Activated T-helper 9 cell treated with anti-CD3 and anti-CD28 coated beads, Interleukin-2, amount 50 U/mL, for 16 hours (primary cell): ENCODE measurements around the gene LLGL2.
"Not testable (repeated sequence)": the region's sequence is repeated elsewhere in the genome, so short reads cannot be mapped to it uniquely, and the experiment has no call there.

Source experiments
- DNase-seq: peaks from one replicate; pipeline ENCODE4 v3.0.0-alpha.2; 2020; ENCODE audit warnings: low read depth

LLGL2 gene

DNA sequence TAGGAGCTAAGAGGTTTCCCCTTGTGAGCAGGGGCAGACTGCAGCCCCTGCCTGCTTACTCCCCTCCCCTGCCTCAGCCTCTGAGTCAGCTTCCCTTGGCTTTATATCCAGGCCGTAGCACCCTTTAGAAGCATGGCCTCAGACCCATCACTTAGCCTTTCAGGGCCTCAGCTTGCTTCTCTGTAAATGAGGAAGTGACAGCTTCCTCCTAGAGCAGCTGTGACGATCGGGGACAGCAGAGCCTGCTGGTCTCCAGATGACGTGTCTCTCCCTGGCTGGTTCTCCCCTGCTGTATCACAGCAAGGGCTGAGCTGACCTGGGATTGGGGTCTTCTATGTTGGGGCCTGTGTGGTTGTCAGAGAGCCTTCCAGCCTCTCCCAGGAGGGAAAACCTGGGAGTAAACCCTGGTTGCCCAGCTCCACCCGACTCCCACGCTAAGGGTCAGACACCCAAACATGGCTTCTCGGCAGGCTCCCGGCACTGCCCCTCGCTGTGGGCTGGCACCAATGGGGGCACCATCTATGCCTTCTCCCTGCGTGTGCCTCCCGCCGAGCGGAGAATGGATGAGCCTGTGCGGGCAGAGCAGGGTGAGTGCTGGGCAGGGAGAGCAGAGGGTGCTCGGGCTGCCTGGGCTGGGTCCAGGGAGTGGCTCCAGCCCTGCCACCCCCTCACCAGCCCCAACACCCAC is 45.8 kb downstream of the LLGL2 start:
- DNase-seq = no peak

DNA sequence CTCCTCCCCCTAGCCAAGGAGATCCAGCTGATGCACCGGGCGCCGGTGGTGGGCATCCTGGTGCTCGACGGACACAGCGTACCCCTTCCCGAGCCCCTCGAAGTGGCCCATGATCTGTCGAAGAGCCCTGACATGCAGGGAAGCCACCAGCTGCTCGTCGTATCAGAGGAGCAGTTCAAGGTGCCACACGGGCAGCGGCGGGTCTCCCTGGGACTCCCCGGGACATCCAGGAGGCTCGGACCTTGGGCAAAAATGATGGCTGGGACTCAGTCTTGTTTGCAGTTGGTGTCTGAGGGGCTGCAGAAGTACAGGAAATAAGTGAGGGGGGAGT is 46.4 kb downstream of the LLGL2 start:
- no peak for DNase-seq

DNA sequence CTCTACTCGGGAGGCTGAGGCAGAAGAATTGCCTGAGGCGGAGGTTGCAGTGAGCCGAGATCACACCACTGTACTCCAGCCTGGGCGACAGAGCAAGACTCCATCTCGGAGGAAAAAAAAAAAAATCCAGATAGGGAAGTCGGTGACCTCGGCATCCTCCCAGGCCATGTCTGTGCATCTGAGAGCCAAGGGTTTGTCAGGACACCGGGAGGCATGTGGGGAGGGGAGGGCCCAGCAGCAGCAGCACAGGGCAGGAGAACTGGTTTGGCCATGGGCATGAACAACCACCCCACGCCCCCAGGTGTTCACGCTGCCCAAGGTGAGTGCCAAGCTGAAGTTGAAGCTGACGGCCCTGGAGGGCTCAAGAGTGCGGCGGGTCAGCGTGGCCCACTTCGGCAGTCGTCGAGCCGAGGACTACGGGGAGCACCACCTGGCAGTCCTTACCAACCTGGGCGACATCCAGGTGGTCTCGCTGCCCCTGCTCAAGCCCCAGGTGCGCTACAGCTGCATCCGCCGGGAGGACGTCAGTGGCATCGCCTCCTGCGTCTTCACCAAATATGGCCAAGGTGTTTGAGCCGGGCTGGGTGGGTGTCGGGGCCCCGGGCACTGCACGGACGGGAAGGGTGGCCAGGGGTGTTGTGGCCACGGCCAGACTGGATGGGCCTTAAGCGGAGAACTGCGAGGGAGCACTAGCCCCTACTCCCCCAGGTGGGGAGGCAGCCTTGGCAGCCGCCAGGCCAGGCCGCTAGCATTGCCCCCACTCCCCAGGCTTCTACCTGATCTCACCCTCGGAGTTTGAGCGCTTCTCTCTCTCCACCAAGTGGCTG is 47.4 kb downstream of the LLGL2 start:
- no peak for DNase-seq

DNA sequence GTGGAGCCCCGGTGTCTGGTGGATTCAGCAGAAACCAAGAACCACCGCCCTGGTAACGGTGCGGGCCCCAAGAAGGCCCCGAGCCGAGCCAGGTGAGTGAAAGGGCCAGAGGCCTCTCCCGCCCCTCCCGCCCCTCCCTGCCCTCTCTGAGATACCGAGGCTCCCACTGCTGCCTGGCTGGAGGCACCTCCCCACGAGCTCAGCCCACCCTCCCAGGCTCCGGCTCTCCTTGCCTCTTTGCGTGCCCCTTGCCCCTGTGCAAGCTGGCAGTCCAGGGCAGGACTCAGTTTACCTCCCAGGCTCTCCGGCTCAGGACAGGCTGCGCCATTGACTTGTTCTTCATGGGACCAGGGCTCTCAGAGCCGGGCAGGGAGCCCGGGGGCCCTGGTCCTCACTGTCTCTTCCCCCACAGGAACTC is 48.1 kb downstream of the LLGL2 start:
- DNase-seq = no peak

DNA sequence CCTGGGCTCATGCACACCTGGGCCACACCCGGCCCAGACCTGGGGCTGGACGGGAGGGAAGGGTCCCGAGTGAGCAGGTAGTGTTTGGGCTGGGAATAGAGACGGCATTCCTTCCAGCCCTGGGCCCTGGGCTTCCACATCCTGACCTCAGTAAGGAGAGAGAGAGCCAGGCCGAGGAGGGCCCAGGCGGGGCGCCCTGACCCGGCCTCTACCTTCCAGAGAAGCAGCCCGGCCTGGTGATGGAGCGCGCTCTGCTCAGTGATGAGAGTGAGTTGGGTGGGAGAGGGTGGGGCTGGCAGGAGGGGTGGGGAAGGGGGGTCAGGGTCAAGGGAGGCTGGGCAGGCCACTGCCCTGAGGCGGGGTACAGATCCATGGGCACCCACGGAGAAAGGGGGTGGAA is 48.5 kb downstream of the LLGL2 start:
- no peak for DNase-seq

DNA sequence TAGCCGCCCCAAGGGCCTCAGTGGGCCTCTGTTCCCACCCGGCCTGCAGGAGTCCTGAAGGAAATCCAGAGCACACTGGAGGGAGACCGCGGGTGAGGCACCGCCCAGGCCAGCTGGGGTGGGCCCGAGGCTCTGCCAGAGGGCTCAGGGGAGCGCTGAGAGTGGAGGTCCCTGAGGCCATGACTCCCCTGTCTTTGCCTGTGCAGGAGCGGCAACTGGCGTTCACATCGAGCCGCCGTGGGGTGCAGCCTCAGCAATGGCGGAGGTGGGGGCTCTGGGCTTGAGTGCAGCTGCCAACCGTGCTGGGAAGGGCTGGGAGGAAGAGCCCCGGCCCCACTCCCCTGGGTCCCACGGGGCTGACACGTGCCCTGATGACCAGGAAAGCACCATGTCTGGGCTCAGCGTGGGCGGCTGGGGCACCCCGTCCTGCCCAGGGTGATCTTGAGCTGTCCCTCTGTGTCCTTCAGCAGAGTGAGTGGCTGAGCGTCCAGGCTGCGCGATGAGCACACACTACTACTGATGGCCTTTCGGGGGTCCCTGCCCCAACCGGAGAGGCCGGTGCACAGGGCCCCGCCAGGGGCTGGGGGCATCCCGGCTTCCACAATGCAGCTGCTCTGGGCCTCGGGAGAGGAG is 49.0 kb downstream of the LLGL2 start:
- DNase-seq = no peak

DNA sequence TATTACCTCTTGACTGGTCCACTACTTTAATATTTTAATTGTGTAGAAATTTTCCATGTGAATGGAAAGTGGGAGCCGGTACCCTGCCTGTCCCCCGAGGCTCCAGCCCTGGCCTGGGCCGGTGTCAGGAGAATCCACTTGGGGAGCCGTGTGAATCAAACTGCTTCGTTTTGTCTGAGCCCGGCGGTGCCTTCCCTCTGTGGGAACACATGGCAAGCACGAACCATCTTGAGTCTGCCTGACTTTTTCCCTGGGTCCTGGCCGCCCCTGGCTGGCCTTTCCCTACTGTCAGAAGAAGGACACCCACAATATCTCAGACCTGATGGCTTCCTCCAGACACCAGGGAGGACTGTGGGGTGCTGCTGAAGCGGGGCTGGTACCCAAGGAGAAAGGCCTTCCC is 49.7 kb downstream of the LLGL2 start:
- DNase-seq = no peak

DNA sequence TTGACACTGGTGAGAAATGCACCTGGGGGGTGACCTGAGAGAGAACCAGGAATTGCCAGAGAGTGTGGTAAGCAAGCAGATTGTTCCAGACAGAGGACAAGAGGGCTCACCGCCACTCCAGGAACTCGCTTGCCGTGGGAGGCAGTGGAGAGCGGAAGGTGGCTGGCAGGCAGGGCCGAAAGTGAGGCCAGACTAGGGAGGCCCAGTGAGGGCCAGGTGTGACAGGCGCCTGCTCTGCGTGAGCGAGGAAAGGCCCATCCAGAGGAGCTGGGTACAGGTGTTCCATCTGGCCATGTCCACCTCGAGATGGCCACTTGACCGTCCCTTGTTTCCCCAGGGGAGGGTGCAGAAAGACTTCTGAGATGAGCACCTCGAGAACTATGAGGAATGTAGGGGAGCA is 50.2 kb downstream of the LLGL2 start:
- no peak for DNase-seq

DNA sequence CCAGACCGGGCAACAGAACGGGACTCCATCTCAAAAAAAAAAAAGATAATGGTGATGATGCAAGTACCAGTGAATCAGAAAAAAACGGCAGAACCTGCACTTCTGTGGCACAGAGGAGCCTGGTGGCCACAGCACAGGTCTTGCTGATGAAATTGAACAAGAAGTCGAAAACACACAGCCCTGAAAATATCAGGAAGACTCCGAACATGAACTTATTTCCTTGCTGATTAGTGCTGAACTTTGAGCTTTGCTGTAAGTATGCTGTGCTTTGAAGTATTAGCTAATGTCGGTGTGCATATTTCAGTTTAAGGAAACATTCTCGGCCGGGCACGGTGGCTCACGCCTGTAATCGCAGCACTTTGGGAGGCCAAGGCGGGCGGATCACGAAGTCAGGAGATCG is 51.2 kb downstream of the LLGL2 start:
- DNase-seq = no peak

DNA sequence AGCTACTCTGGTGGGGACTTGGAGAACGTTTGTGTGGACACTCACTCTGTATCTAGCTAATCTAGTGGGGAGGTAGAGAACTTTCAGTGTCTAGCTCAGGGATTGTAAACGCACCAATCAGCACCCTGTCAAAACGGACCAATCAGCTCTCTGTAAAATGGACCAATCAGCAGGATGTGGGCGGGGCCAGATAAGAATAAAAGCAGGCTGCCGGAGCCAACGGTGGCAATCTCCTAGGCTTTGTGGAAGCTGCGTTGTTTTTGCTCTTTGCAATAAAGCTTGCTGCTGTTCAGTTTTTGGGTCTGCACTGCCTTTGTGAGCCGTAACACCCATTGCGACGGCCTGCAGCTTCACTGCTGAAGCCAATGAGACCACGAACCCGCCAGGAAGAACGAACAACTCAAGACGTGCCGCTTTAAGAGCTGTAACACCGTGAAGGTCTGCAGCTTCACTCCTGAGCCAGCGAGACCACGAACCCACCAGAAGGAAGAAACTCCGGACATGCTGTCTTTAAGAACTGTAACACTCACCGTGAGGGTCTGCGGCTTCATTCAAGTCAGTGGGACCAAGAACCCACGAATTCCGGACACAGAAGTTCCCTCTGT is 55.7 kb downstream of the LLGL2 start:
- DNase-seq = not testable (repeated sequence)

DNA sequence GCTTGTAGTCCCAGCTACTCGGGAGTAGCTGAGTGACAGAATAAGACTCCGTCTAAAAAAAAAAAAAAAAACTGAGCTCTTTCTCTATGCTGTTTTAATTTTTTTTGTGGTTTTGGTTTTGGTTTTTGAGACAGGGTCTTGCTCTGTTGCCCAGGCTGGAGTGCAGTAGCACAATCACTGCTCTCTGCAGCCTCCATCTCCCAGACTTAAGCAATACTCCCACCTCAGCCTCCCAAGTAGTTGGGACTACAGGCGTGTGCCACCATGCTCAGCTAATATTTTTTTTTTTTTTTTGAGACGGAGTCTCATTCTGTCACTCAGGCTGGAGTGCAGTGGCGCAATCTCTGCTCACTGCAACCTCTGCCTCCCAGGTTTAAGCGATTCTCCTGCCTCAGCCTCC is 57.7 kb downstream of the LLGL2 start:
- DNase-seq = not testable (repeated sequence)

DNA sequence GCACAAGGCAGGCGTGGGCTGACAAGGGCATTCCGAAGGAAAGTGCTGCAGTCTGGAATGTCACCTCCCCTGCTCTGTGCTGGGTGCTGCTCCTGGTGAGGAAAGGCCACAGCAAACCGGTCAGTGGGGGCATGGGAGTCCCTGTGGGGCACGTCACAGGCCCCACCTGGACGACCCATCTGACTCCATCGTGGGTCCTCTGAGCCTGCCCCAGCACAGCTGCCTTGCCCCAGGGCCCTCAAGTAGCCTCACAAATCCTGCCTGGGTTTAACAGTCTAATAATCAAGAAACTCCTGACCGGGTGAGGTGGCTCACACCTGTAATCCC is 59.3 kb downstream of the LLGL2 start:
- no peak for DNase-seq

DNA sequence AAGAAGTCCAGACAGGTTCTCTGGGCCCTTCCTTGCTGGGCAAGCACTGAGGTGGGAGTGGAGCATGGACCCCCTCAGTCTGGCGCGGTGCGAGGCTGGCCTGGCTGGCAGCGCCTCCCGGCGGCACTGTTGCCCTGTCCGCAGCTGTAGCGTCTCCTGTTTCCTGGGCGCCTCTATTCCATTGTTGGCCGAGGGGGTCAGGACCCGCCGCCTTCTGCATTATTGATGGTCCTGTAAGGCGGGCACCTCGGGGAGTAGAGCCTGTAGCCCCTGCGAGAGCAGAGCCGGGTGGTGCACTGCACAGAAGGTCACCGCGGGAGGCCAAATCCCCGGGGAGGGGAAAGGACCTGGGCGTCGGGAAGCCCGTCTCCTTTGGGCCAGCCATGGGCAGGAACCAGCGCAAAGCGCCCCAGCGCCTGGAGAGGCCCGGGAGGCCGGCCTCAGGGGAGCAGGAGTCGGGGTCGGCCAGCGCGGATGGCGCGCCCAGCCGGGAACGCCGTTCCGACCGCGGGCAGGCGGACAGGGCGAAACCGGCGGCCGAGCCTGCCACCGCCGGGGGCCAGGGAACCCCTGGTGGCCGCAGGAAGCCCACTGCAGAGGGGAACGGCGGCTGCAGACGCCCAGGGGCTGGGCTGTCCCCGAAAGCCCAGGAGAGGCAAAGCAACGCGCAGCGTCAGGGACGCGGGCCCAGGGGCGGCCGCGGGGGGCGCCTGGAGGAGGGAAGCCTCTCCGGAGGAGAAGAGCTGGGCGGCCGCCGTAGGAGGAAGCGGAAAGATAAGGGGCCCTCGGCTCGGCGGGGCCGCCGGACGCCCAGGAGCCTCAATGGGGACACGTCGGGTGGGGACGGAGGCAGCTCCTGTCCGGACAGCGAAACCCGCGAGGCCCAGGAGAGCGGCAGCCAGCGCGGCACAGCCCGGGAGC is 62.4 kb downstream of the LLGL2 start, which contains the start of gene MYO15B:
Gene MYO15B, plus strand, starts transcription at position 126 of the 921 bp plus-strand sequence. Its CDS starts 258 bp downstream, at position 384.
- DNase-seq = peak; percentile 45

DNA sequence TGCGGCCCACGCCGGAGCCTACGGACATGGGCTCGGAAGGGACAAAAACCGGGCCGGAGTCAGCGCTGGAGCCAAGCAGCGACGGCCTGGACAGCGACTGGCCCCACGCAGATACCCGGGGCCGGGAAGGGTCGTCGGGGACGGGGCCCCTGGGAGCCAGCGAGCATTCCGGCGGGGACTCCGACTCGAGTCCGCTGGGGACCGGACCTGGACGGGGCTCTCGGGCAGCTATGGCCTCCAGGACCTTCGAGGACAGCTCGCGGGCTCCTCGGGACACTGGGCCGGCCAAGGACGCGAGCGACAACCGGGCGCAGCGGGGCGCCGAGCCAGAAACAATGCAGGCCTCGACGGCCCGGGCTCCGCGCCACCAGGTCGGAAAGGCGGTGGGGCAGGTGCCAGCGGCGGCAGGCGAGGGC is 63.1 kb downstream of the LLGL2 start:
- DNase-seq = no peak

DNA sequence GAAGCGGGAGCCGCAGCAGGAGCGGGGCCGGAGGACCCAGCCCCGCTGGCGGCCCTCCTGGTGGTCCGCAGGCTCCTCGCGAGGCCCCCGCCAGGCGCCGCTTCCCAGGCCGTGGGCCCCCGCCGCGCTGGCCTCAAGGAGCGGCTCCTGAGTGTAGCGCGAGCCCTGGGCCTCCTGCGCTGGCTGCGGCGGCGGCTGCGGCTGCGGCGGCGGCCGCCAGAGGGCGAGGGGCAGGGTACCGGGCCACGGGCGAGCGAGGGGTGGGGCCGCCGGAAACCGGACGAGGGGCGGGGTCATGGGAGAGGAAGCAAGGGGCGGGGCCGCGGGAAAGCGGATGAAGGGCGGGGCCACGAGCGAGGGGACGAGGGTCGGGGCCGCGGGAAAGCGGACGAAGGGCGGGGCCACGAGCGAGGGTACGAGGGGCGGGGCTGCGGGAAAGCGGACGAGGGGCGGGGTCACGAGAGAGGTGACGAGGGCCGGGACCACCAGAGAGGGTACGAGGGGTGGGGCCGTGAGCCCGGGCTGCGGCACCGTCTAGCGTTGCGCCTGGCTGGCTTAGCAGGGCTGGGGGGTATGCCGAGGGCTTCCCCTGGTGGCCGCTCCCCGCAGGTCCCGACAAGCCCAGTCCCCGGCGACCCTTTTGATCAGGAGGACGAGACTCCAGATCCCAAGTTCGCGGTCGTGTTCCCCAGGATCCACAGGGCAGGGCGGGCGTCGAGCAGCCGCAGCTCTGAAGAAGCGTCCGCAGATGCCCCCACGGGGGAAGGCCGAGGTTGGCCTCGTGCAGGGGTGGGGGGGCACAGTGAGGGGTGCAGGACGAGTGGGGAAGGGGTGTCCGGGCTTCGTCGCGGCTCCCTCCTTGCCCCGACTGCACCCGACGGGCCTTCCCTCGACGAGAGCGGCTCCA is 63.8 kb downstream of the LLGL2 start:
- DNase-seq = peak; percentile 90

DNA sequence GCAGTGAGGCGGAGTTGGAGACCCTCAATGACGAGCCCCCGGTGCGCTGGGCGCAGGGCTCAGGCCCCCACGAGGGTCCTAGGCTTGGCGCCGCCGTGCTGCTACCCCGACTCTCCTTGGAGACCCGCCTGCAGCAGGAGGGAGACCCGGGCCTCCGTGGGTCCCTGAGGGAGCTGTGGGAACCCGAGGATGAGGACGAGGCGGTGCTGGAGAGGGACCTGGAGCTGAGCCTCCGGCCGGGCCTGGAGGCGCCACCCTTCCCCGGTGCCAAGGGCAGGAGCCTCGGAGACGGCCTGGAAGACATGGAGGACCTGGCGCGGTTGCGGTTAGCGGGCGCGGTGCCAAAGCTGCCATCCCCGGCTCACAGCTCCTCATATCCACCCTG is 64.4 kb downstream of the LLGL2 start:
- DNase-seq = no peak

DNA sequence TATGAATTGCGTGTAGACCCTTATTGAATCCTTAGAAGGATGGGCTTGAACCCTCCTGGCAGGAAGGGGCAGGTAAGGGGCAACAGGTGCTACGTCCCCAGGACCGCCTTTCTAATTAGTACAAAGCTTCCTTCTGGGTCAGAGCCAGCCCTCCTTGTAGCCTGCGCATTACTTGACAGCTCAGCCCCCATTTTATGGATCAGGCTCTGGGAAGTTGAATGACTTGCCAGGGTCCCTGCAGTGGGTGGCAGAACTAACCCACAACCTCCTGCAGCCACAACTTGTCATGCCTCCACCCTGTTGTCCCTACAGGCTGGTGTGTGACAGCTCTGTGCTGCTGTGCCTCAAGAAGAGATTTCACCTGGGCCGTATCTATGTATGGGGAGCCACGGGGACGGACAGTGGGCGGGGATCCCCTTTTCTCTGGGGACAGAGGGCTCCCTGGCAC is 64.8 kb downstream of the LLGL2 start:
- DNase-seq = no peak

DNA sequence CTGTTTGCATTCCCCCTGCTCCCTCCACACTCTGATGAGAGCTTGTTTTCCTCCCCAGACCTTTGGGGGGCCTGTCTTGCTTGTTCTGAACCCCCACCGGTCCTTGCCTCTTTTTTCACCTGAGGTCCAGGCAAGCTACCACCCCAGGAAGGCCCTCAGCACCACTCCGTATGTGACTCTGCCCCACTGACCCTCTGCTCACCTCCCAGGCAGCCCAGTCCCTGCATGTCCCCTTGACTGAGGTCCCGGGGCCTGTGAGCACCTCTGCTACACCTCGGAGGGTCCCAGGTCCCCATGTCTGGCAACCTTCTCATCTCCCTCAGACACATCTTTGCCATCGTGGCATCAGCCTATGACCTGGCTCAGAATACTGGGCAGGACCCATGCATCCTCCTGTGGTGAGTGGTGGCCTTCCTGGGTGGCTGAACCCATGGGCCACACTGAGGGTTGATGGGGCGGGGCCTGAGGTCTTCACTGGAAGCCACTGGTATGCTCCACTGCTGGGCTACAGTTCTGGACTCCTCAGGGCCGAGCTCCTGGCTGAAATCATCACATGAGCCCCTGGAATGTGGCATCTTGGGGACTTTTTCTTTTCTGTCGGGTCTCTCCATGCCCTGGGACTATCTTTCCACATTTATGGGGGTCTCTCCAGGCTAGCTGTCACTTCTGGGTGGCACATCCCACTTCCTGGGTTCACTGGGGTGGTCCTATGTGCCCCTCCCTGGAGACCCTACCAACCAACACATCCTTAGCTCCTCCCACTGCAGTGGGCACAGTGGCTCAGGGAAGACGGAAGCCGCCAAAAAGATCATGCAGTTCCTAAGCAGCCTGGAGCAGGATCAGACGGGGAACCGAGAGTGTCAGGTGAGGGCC is 65.6 kb downstream of the LLGL2 start:
- no peak for DNase-seq

DNA sequence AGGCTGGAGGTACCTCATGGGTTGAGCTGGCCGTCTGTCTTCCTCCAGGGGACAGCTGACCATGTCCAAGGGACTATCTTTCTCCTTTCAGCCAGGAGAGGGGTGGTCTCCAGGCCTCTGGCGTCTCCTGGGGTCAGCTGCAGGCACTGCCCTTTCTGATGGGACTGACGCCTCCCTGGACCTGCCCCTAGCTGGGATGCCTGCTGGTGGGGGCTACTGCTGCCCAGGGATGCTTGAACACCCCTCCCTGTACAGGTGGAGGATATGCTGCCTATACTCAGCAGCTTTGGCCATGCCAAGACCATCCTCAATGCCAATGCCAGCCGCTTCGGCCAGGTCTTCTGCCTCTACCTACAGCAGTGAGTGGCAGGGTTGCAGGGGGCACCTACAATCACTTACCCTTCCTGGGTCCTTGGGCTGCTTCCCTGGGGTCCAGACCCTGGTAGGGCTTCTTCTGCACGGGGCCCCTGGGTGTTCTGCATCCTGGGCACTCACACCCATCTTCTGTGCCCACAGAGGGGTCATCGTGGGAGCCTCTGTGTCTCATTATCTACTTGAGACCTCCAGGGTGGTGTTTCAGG is 66.3 kb downstream of the LLGL2 start:
- DNase-seq = no peak
